Uterus (tissue), 2 donors: ENCODE results near the gene SNCB.

ENCODE experiments used
- POLR2A ChIP-seq, 2 donors: fragments of 450-650 bp; IDR thresholded peaks; one replicate each; pipeline ENCODE4 v1.6.1; 2016; ENCODE audit warnings: antibody characterized with exemption in 2 of 2, mild to moderate bottlenecking in 1 of 2, moderate library complexity in 1 of 2
- TF ChIP-seq, protein P1 (sequence below), 4 experiments: fragments of 200-600 bp in 2 of 4; fragments of 450-650 bp in 2 of 4; sonication (generic) in 2 of 4; IDR thresholded peaks; one replicate each; pipeline ENCODE4 v1.5.1; 2016 to 2019; ENCODE audit warnings: antibody characterized with exemption in 4 of 4, mild to moderate bottlenecking in 2 of 4, moderate library complexity in 1 of 4

DNA sequence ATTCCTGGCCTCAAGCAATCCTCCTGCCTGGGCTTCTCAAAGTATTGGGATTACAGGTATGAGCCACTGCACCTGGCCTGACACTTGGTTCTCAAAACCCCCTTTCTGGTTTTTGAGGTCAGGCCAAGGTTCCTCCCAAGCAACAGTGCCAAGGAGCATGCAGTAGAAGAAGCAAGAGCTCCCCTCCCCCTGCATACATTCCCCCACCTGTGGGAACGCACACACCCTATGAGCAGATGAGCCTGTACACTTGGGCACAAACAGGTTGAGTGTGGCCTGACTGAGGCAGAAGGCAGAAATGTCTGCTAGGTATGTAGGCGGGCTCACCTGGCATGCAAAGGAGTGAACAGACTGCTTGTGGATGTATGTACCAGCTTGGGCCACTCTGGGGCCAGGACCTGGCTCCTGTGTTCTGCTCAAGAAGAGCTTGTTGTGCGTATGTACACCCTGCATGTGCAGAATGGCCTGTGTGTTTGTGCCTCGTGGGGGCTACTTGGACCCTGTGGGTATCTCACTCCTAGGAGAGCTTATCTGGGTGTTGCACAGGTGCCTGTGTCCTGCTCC lies 22.1 kb downstream of the SNCB start:
- TF ChIP-seq, protein P1, sequence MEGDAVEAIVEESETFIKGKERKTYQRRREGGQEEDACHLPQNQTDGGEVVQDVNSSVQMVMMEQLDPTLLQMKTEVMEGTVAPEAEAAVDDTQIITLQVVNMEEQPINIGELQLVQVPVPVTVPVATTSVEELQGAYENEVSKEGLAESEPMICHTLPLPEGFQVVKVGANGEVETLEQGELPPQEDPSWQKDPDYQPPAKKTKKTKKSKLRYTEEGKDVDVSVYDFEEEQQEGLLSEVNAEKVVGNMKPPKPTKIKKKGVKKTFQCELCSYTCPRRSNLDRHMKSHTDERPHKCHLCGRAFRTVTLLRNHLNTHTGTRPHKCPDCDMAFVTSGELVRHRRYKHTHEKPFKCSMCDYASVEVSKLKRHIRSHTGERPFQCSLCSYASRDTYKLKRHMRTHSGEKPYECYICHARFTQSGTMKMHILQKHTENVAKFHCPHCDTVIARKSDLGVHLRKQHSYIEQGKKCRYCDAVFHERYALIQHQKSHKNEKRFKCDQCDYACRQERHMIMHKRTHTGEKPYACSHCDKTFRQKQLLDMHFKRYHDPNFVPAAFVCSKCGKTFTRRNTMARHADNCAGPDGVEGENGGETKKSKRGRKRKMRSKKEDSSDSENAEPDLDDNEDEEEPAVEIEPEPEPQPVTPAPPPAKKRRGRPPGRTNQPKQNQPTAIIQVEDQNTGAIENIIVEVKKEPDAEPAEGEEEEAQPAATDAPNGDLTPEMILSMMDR (IDR thresholded peaks at IDR 0.05), result no peak
- no peak for TF ChIP-seq POLR2A (IDR thresholded peaks at IDR 0.05)
